Transverse colon (tissue), 4 donors: Measurements from ENCODE around the gene TCEA3.

Experiments used
- EP300 ChIP-seq: sonication (generic); formaldehyde crosslinking; IDR thresholded peaks from one replicate; pipeline ENCODE4 v1.6.1; 2017; ENCODE audit warnings: antibody characterized with exemption, low read depth
- POLR2A ChIP-seq: fragments of 450-650 bp; IDR thresholded peaks from one replicate; pipeline ENCODE4 v1.6.1; 2016; ENCODE audit warnings: antibody characterized with exemption, mild to moderate bottlenecking, moderate library complexity
- POLR2AphosphoS5 ChIP-seq, 3 donors: sonication (generic); formaldehyde crosslinking; IDR thresholded peaks; one replicate each; pipeline ENCODE4 v1.6.1; 2016; ENCODE audit warnings: antibody characterized with exemption in 3 of 3
- TF ChIP-seq, protein P1 (sequence below), 5 experiments: fragments of 200-600 bp in 3 of 5; fragments of 450-650 bp in 2 of 5; sonication (generic) in 3 of 5; IDR thresholded peaks; 1 replicate in 2 of 5; 2 replicates in 3 of 5; pipeline ENCODE4 v1.5.1; 2016 to 2017; ENCODE audit warnings: antibody characterized with exemption in 5 of 5, inconsistent platforms in 3 of 5, mild to moderate bottlenecking in 2 of 5, moderate library complexity in 1 of 5

DNA sequence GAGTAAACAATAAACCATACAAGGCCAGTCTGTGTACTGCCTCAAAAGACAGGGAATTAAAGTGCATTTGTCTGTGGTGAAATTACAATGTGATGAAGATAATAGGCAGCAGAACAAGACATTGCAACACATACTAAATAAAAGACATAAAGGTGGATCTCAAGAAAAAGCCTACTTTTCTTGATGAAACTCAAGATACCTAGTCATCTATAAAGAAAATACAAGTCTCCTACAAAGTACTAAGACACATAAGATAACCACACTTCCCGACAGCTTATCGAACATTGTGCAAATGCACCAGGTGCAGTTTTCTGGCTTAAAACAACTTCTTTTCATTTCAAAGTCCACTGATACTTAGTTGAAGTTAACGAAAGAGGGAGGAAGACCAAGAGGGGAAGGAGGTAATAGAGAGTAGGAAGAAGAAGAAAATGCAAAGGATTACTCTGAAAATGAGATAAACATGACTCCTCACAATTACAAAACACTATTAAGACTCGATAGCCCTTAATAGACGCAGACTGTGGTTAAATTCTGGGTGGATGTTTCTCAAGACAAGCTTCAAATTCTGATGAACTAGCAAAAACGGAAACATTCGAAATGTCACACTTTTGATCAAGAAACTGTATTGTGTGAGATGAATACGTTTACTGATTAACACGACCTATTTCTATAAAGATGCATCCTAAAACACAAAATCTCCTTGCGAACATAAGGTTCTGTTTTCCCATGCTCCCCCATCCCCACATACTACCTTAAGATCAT is 82.4 kb downstream of the TCEA3 start:
- TF ChIP-seq EP300 (no peak), POLR2A (no peak), POLR2AphosphoS5 (IDR thresholded peaks at IDR 0.05) (no peak)
- TF ChIP-seq, protein P1, sequence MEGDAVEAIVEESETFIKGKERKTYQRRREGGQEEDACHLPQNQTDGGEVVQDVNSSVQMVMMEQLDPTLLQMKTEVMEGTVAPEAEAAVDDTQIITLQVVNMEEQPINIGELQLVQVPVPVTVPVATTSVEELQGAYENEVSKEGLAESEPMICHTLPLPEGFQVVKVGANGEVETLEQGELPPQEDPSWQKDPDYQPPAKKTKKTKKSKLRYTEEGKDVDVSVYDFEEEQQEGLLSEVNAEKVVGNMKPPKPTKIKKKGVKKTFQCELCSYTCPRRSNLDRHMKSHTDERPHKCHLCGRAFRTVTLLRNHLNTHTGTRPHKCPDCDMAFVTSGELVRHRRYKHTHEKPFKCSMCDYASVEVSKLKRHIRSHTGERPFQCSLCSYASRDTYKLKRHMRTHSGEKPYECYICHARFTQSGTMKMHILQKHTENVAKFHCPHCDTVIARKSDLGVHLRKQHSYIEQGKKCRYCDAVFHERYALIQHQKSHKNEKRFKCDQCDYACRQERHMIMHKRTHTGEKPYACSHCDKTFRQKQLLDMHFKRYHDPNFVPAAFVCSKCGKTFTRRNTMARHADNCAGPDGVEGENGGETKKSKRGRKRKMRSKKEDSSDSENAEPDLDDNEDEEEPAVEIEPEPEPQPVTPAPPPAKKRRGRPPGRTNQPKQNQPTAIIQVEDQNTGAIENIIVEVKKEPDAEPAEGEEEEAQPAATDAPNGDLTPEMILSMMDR (IDR thresholded peaks at IDR 0.05), result no peak
